HG02623 (cell line): ENCODE measurements around the gene HNRNPA0.

ENCODE experiments used
- ATAC-seq: cut with Tn5 transposase; IDR thresholded peaks from one replicate; pipeline ENCODE4 v1.9.1; 2021; ENCODE audit warnings: moderate library complexity; ENCODE audit not compliant: unreplicated experiment

The HNRNPA0 gene

DNA sequence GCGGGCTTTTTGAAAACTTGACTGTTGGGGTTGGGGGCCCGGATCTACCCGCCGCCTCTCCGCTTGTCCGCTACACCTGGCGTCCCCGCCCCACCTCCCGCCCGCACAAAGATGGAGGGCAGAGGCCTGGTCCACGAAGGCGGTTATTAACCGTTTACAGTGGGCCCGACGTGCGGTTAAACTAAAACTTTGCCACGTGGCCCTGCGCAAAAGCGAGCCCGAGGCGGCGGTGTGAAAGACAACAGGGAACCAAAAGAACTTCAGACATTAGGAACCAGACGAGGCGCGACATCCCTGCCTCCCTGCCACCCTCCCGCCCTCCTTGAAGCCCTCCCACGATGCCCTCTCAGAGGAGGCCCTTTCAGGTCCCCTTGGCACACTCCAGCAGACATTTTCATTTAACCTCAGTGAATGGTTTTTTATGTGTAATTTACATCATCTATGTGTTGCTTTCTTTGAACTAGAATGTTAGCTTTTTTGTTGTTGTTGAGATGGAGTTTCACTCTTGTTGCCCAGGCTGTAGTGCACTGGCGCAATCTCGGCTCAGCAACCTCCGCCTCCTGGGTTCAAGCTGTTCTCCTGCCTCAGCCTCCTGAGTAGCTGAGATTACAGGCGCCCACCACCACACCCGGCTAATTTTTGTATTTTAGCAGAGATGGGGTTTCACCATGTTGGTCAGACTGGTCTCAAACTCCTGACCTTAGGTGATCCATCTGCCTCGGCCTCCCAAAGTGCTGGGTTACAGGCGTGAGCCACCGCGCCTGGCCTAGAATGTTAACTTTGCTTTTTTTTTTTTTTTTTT, 999 bp upstream of the HNRNPA0 start:
- ATAC-seq = peak; percentile 10

GRCh38 chr5:137753691-137754187, 424 bp downstream of the HNRNPA0 start:
- ATAC-seq = peak; percentile 6

- ATAC-seq = no peak
Measured at GRCh38 chr5:137752905-137753690, 1.1 kb downstream of the HNRNPA0 start.

DNA sequence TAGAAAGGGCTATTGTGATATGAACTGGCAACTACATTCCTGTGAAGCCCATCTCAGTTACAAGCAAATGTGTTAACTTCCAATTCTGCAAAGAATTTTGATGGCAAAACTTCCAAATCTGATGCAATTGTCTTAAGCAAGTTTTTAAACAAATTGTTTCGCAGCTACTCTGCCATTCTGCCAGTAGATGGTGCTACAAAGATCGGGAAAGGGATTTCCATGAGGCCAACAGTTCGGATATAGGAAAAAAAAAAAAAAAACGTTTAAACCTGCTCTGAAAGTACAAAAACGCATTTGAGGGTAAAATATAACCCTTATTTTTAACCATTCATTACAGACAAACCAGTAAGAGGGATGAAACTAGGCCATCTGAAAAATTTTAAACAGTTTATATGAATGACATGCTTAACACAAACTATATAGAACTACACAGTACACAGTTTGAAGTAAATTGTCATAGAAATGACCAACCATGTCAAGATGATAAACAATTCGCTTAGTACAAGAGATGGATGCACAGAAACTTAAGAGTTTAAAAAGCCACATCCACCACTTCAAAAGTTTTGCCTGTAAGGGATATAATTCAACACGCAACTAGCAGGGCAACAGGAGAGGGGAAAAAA, 2.2 kb downstream of the HNRNPA0 start:
- no peak for ATAC-seq

GRCh38 chr5:137750436-137750835, 3.7 kb downstream of the HNRNPA0 start:
- no peak for ATAC-seq

- ATAC-seq = no peak
Measured at GRCh38 chr5:137747848-137748247, 6.3 kb downstream of the HNRNPA0 start.

DNA sequence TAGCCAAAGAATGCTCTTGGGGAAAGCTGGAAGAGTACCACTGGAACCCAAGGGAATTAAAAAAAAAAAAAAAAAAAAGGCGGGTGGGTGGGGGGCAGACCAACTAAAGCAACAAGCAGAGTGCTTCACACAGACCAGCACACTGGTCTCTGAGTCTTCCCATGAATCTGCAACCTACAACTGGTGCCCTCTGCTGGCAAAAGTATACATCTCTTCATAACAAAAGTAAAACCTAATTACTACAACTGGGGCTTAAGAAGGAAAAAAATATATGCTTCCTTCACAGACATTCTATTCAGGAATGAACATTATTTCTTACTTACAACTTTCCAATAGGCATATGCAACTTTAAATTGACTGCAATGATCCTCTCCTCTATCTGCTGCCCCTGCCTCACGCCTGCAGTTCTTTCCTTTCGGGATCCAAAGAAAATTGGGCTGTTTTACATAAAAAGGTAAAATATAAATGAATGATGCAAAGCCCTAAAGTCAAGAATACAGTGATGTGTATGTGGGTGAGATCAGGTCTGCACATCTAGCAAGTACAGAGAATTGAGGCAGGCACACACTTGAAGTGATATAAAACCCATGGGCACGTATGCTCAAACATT, 11.0 kb downstream of the HNRNPA0 start:
- ATAC-seq = peak; percentile 46

GRCh38 chr5:137741718-137742117, 12.4 kb downstream of the HNRNPA0 start:
- no peak for ATAC-seq

DNA sequence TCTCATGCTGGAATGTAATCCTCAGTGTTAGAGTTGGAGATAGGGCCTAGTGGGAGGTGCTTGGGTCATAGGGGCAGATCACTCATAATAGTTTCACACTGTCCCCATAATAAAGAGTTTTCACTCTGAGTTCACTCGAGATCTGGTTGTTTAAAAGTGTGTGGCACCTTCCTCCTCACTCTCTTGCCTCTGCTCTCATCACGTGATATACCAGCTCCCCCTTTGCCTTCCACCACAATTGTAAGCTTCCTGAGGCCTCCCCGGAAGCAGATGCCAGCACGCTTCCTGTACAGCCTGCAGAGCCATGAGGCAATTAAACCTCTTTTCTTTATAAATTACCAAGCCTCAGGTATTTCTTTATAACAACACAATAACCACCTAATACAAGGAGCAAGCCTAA, 14.4 kb downstream of the HNRNPA0 start:
- no peak for ATAC-seq

DNA sequence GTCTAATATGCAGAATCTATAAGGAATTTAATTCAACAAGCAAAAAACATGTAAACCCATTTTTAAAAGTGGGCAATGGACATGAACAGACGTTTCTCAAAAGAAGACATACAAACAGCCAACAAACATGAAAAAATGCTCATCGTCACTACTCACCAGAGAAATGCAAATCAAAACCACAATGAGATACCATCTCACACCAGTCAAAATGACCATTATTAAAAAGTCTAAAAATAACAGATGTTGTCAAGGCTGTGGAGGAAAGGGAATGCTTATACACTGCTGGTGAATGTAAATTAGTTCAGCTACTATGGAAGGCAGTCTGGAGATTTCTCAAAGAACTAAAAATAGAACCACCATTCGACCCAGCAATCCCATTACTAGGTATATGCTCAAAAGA, 15.2 kb downstream of the HNRNPA0 start:
- no peak for ATAC-seq

- ATAC-seq = no peak
Measured at GRCh38 chr5:137737349-137738131, 16.6 kb downstream of the HNRNPA0 start.

- ATAC-seq = no peak
Measured at GRCh38 chr5:137736496-137736895, 17.7 kb downstream of the HNRNPA0 start.

GRCh38 chr5:137735555-137736284, 18.4 kb downstream of the HNRNPA0 start, which contains the start of gene KLHL3:
Gene KLHL3, minus strand, starts transcription at chr5:137736089. Its CDS starts 443 bp downstream, at chr5:137735646.
- peak; percentile 49 for ATAC-seq

GRCh38 chr5:137734962-137735554, 19.1 kb downstream of the HNRNPA0 start:
- ATAC-seq = peak; percentile 17

DNA sequence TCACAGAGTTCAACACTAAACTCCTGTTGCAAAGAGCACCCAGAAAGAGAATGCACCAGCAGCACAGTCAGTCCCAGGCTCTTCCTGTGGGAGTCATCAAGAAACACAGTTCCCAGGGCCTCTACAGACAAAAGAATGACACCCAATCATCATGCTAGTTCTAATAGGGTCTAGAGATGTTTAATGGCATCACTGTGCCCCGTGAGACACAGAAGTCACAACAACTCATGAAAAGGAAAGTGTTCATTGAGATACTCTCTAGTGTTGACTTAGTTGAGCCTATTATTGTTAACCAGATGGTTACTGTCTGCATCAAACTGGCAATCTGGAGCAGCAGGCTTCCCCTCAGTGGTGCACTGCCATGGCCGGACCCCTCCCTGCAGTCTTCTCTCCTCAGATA, 19.8 kb downstream of the HNRNPA0 start:
- ATAC-seq = no peak

- no peak for ATAC-seq
Measured at GRCh38 chr5:137733922-137734321, 20.2 kb downstream of the HNRNPA0 start.

- ATAC-seq = no peak
Measured at GRCh38 chr5:137733006-137733405, 21.2 kb downstream of the HNRNPA0 start.

GRCh38 chr5:137731176-137731575, 23.0 kb downstream of the HNRNPA0 start:
- no peak for ATAC-seq

DNA sequence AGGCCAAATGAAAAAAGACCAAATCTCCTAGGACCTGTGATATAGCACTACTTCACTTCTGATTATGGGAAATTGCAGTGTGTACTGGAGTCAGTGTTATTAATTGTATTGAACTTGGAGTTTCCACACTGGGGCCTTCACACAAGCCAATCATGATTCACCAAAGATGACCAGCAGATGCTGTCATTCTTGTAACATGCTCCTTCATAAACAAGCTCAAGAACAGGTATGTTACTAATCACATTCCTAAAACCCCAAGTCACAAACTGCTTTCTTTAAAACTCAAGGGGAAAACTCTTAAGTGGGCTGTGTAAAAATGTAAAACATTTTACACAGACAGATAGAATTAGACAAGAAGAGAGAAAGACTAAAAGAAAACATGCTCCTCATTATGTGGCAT, 23.8 kb downstream of the HNRNPA0 start:
- ATAC-seq = no peak
